BE2C (cell line): Measurements from ENCODE around the gene APC2.
A peak's percentile ranks its signal among the peaks of the same experiment; 100 is the strongest.
"Not testable (repeated sequence)": the region's sequence is repeated elsewhere in the genome, so short reads cannot be mapped to it uniquely, and the experiment has no call there.

Experiments used
- DNase-seq: peaks from one replicate; pipeline ENCODE4 v3.0.0-alpha.2; 2020
- H3K27me3 ChIP-seq: fragments of 250-450 bp; sonication (Bioruptor Pico); 2 replicates; pipeline ENCODE4 v1.5.1; 2020; ENCODE audit warnings: mild to moderate bottlenecking
- H3K36me3 ChIP-seq: fragments of 250-450 bp; sonication (Bioruptor Pico); 2 replicates; pipeline ENCODE4 v1.5.1; 2020; ENCODE audit warnings: mild to moderate bottlenecking
- H3K4me1 ChIP-seq: fragments of 250-450 bp; sonication (Bioruptor Pico); 2 replicates; pipeline ENCODE4 v1.5.1; 2020
- H3K4me3 ChIP-seq: 2 replicates; pipeline ENCODE4 v1.5.1; 2011; ENCODE audit warnings: low read depth, low read length
- H3K9me3 ChIP-seq: fragments of 250-450 bp; sonication (Bioruptor Pico); 2 replicates; pipeline ENCODE4 v1.5.1; 2020
- CTCF ChIP-seq: IDR thresholded peaks from 2 replicates; pipeline ENCODE4 v1.5.1; 2012; ENCODE audit warnings: mild to moderate bottlenecking, low read depth, low read length

The APC2 gene

GRCh38 chr19:1474011-1474764 is 24.3 kb downstream of the APC2 start:
- DNase-seq, result no peak
- Histone ChIP-seq H3K36me3 (peaks cover 8% of the 10 kb centered on the region), H3K9me3 (no peaks in the 10 kb centered on the region), H3K4me1 (peaks cover 14% of the 10 kb centered on the region), H3K27me3 (no peaks in the 10 kb centered on the region), H3K4me3 (no peak overlapping the region)
- no peak for TF ChIP-seq CTCF

- no peak overlapping the region for H3K4me3 ChIP-seq
These were observed 24.9 kb downstream of the APC2 start for GRCh38 chr19:1474765-1475351.

GRCh38 chr19:1475751-1476437 is 26.0 kb downstream of the APC2 start:
- H3K4me1 ChIP-seq, result peaks cover 14% of the 10 kb centered on the region
- H3K27me3 ChIP-seq, result no peaks in the 10 kb centered on the region
- no peak for TF ChIP-seq CTCF
- DNase-seq, result no peak
- H3K4me3 ChIP-seq, result no peak overlapping the region
- no peaks in the 10 kb centered on the region for H3K9me3 ChIP-seq
- H3K36me3 ChIP-seq, result 0 out of 2 replicates have a peak, but pooled peaks cover 2% of the 10 kb centered on the region

More at GRCh38 chr19:1474765-1475351, 24.9 kb downstream of the APC2 start:
- H3K9me3 ChIP-seq, result no peaks in the 10 kb centered on the region
- H3K4me1 ChIP-seq, result peaks cover 14% of the 10 kb centered on the region
- H3K27me3 ChIP-seq, result no peaks in the 10 kb centered on the region
- peaks cover 7% of the 10 kb centered on the region for H3K36me3 ChIP-seq
- no peak for DNase-seq
- no peak for TF ChIP-seq CTCF

GRCh38 chr19:1477056-1477455 is 27.1 kb downstream of the APC2 start:
- not testable (repeated sequence) for H3K4me3 ChIP-seq, H3K27me3 ChIP-seq, H3K9me3 ChIP-seq, DNase-seq, H3K36me3 ChIP-seq
- peaks cover 14% of the 10 kb centered on the region for H3K4me1 ChIP-seq

GRCh38 chr19:1478934-1479707 is 29.2 kb downstream of the APC2 start, which contains the start of gene C19orf25:
Gene C19orf25 (minus strand): TSS chr19:1479215. CDS start chr19:1478903, 312 bp downstream.
- Histone ChIP-seq H3K36me3 (0 out of 2 replicates have a peak, but pooled peaks cover 2% of the 10 kb centered on the region), H3K9me3 (no peaks in the 10 kb centered on the region), H3K27me3 (no peaks in the 10 kb centered on the region), H3K4me3 (peak within 1 kb of the TSS; percentile 77), H3K4me1 (peaks cover 3% of the 10 kb centered on the region)
- peak; percentile 96 for DNase-seq
- no peak for TF ChIP-seq CTCF
